HepG2 (cell line): Measurements from ENCODE around the gene GGT1. TPM values are rescaled to one million over a fixed set of nuclear protein-coding genes. Genes with fewer than 3 reads are reported as not detected.

Experiments used
- ATAC-seq: fragments of 200-7000 bp; cut with Tn5 transposase; 3 replicates; pipeline ENCODE4 v1.9.1; 2020; ENCODE audit warnings: mild to moderate bottlenecking, moderate library complexity
- BruUV-seq: library from RNA; stranded (reverse); fragments of 400-500 nt; replicated peaks from 2 replicates; lab custom pipeline; 2021; lab: Mats Ljungman, UMichigan
- CTCF ChIA-PET: fragments of 300-600 bp; formaldehyde crosslinking; extraction: SDS; loops from one replicate; lab custom pipeline; 2021; ENCODE audit warnings: low total read pairs, inconsistent platforms, low intra/inter-chr PET ratio; lab: Yijun Ruan, JAX
- POLR2A ChIA-PET: fragments of 350-600 bp; sonication (Branson Sonifier 250); formaldehyde crosslinking; loops from one replicate; lab custom pipeline; 2020; ENCODE audit warnings: antibody characterized with exemption, inconsistent platforms; lab: Yijun Ruan, JAX
- DNase-seq: peaks from one replicate; pipeline ENCODE4 v3.0.0-alpha.2; 2015; ENCODE audit warnings: low spot score
- FAIRE-seq: peaks from 3 replicates; lab custom pipeline; 2011; peaks lifted over from hg19 to GRCh38; lab: Jason Lieb, UNC
- H2AFZ ChIP-seq: one replicate; pipeline ENCODE4 v1.6.1; 2011; ENCODE audit warnings: low read length, inconsistent platforms
- H3K27ac ChIP-seq: fragments of 300-600 bp; 3 replicates; pipeline ENCODE4 v1.8.0; 2011; ENCODE audit warnings: mixed run types, mild to moderate bottlenecking, mixed read lengths, low read length, inconsistent platforms; ENCODE audit not compliant: insufficient read depth; ENCODE audit errors: extremely low read length
- H3K27me3 ChIP-seq, 2 experiments: fragments of 200-600 bp in 1 of 2; 2 replicates in 1 of 2; 3 replicates in 1 of 2; pipeline versions ENCODE4 v1.6.0 to v1.8.0; 2011; ENCODE audit warnings: low read length in 2 of 2, mild to moderate bottlenecking in 2 of 2, moderate library complexity in 2 of 2, inconsistent platforms in 1 of 2; ENCODE audit not compliant: insufficient read depth in 2 of 2, control insufficient read depth in 1 of 2
- H3K36me3 ChIP-seq, 2 experiments: fragments of 200-600 bp in 1 of 2; replicated peaks in 1 of 2; 2 replicates in 1 of 2; 3 replicates in 1 of 2; pipeline versions ENCODE4 v1.5.1 to v1.8.0; 2011; ENCODE audit warnings: low read length in 2 of 2, inconsistent platforms in 1 of 2; ENCODE audit not compliant: insufficient read depth in 2 of 2, control insufficient read depth in 1 of 2
- H3K4me1 ChIP-seq: 2 replicates; pipeline ENCODE4 v1.5.1; 2012; ENCODE audit warnings: low read length, inconsistent platforms; ENCODE audit not compliant: insufficient read depth
- H3K4me2 ChIP-seq: 2 replicates; pipeline ENCODE4 v1.6.0; 2011; ENCODE audit warnings: low read depth, low read length, inconsistent platforms
- H3K4me3 ChIP-seq, 3 experiments: fragments of 200-600 bp in 1 of 3; sonication (generic), shearing (Covaris generic) in 1 of 3; replicated peaks in 1 of 3; 2 replicates each; pipeline ENCODE4 v1.5.1; 2011 to 2016; ENCODE audit warnings: low read length in 3 of 3, inconsistent platforms in 2 of 3, low read depth in 2 of 3, mild to moderate bottlenecking in 2 of 3, control low read depth in 1 of 3, mixed read lengths in 1 of 3; ENCODE audit not compliant: insufficient read depth in 1 of 3
- H3K79me2 ChIP-seq: one replicate; pipeline ENCODE4 v1.6.1; 2011; ENCODE audit warnings: low read length, inconsistent platforms; ENCODE audit not compliant: insufficient read depth
- H3K9ac ChIP-seq: 2 replicates; pipeline ENCODE4 v1.6.0; 2011; ENCODE audit warnings: mild to moderate bottlenecking, low read depth, low read length, inconsistent platforms; ENCODE audit not compliant: insufficient read depth
- H3K9me3 ChIP-seq: 2 replicates; pipeline ENCODE4 v1.5.1; 2012; ENCODE audit warnings: mild to moderate bottlenecking, low read length
- H4K20me1 ChIP-seq: 2 replicates; pipeline ENCODE4 v1.6.0; 2011; ENCODE audit warnings: inconsistent platforms, mild to moderate bottlenecking, low read length, moderate library complexity; ENCODE audit not compliant: insufficient read depth
- BRCA1 ChIP-seq: sonication (generic); formaldehyde crosslinking; IDR thresholded peaks from 2 replicates; pipeline ENCODE4 v1.4.0; 2020; ENCODE audit warnings: missing genetic modification reagents
- CBX2 ChIP-seq, 2 experiments: fragments of 200-600 bp in 1 of 2; sonication (generic); formaldehyde crosslinking in 1 of 2; IDR thresholded peaks; 2 replicates each; pipeline versions ENCODE4 v1.7.0 to v1.8.1; 2018 to 2022; ENCODE audit warnings: low read depth in 2 of 2, low read length in 1 of 2, mild to moderate bottlenecking in 1 of 2, missing genetic modification reagents in 1 of 2
- KAT7 ChIP-seq: IDR thresholded peaks from 2 replicates; pipeline ENCODE4 v1.6.1; 2018; ENCODE audit warnings: borderline replicate concordance, missing compliant biosample characterization
- KMT2B ChIP-seq: IDR thresholded peaks from 2 replicates; pipeline ENCODE4 v1.6.1; 2016; ENCODE audit warnings: missing genetic modification reagents, missing compliant biosample characterization
- PITX1 ChIP-seq: sonication (generic); formaldehyde crosslinking; IDR thresholded peaks from 2 replicates; pipeline ENCODE4 v1.5.1; 2020; ENCODE audit warnings: mild to moderate bottlenecking, missing genetic modification reagents
- RBFOX2 ChIP-seq: fragments of 200-400 bp; formaldehyde crosslinking; IDR thresholded peaks from 2 replicates; pipeline ENCODE4 v1.6.1; 2017; ENCODE audit warnings: low read depth, mild to moderate bottlenecking, low read length
- RBM39 ChIP-seq: fragments of 200-400 bp; formaldehyde crosslinking; IDR thresholded peaks from one replicate; pipeline ENCODE4 v1.6.1; 2018; ENCODE audit warnings: antibody characterized with exemption, mild to moderate bottlenecking, low read depth, low read length; ENCODE audit not compliant: poor library complexity, severe bottlenecking
- REL ChIP-seq: sonication (generic); formaldehyde crosslinking; conservative IDR thresholded peaks from 2 replicates; pipeline ENCODE4 v1.8.0; 2022; ENCODE audit warnings: mild to moderate bottlenecking, missing genetic modification reagents, moderate library complexity
- SMAD1 ChIP-seq: sonication (generic); formaldehyde crosslinking; IDR thresholded peaks from 2 replicates; pipeline ENCODE4 v1.4.0; 2020; ENCODE audit warnings: missing genetic modification reagents, low read depth, mild to moderate bottlenecking, borderline replicate concordance
- U2AF1 ChIP-seq: fragments of 200-400 bp; formaldehyde crosslinking; optimal IDR thresholded peaks from 2 replicates; pipeline ENCODE3; 2017; ENCODE audit warnings: mild to moderate bottlenecking, low read depth, low read length
- ZC3H13 ChIP-seq: sonication (generic); formaldehyde crosslinking; IDR thresholded peaks from 2 replicates; pipeline ENCODE4 v1.8.1; 2023; ENCODE audit warnings: mild to moderate bottlenecking, missing genetic modification reagents, moderate library complexity
- ZNF326 ChIP-seq: sonication (generic); formaldehyde crosslinking; IDR thresholded peaks from 2 replicates; pipeline ENCODE4 v1.4.0; 2020; ENCODE audit warnings: missing genetic modification reagents, borderline replicate concordance
- ZNF543 ChIP-seq: sonication (generic); formaldehyde crosslinking; IDR thresholded peaks from 2 replicates; pipeline ENCODE4 v1.4.0; 2020; ENCODE audit warnings: mild to moderate bottlenecking, missing genetic modification reagents
- ZNF670 ChIP-seq: sonication (generic); formaldehyde crosslinking; IDR thresholded peaks from 2 replicates; pipeline ENCODE4 v1.8.0; 2022; ENCODE audit warnings: mild to moderate bottlenecking, missing genetic modification reagents, borderline replicate concordance
- ZNF788 ChIP-seq: sonication (generic); formaldehyde crosslinking; IDR thresholded peaks from 2 replicates; pipeline ENCODE4 v1.5.0; 2020; ENCODE audit warnings: mild to moderate bottlenecking, missing genetic modification reagents, borderline replicate concordance
- WGBS: methylation state at CpG from one replicate; pipeline ENCODE4 v1.1.6; 2017; ENCODE audit warnings: low lambda C conversion rate; 5-methylcytosine and 5-hydroxymethylcytosine counted together
- in situ Hi-C: cut with HindIII; loops from 2 replicates; pipeline ENCODE4 v1.10.0; 2017; ENCODE audit warnings: low pct_unique_long_range_greater_than_20kb; ENCODE audit not compliant: extremely low pct_ligation_motif_present
- intact Hi-C: fragments of 100-400 bp; cut with micrococcal nuclease; formaldehyde crosslinking; loops from one replicate; pipeline ENCODE4 v1.10.0; 2022; ENCODE audit not compliant: unreplicated experiment
- polyA plus RNA-seq, 8 experiments: library from polyadenylated mRNA; depleted of rRNA in 3 of 8; stranded (reverse) in 7 of 8; unstranded in 1 of 8; fragments of >200 nt; fragmentation: Illumina TruSeq in 4 of 8; extraction: Trizol in 4 of 8; gene quantifications; 2 replicates each; pipeline versions ENCODE4 v1.2.1 to v1.2.3, GENCODE V29; 2011 to 2016; ENCODE audit warnings: low read depth in 4 of 8, missing spikeins in 1 of 8, mixed read lengths in 1 of 8; ENCODE audit not compliant: insufficient read depth in 1 of 8
- total RNA-seq, 5 experiments: library from RNA; depleted of rRNA; stranded (reverse); fragments of >200 nt; fragmentation: Illumina TruSeq; extraction: Trizol; gene quantifications; 2 replicates each; pipeline ENCODE4 v1.2.3, GENCODE V29; 2016; ENCODE audit warnings: low read depth in 1 of 5
- TF ChIP-seq, protein P1 (sequence below): sonication (generic); formaldehyde crosslinking; IDR thresholded peaks from 2 replicates; pipeline ENCODE4 v1.4.0; 2020; ENCODE audit warnings: mild to moderate bottlenecking, missing genetic modification reagents
- TF ChIP-seq, protein P2 (sequence below): sonication (generic); formaldehyde crosslinking; IDR thresholded peaks from 2 replicates; pipeline ENCODE4 v1.4.0; 2020; ENCODE audit warnings: missing genetic modification reagents

The GGT1 gene
- total and polyA plus RNA-seq, 2 of the 13 experiments (the other 11 are each of a cell fraction or from before 2014, with no cell fraction given), result 29.9 to 103 TPM

DNA sequence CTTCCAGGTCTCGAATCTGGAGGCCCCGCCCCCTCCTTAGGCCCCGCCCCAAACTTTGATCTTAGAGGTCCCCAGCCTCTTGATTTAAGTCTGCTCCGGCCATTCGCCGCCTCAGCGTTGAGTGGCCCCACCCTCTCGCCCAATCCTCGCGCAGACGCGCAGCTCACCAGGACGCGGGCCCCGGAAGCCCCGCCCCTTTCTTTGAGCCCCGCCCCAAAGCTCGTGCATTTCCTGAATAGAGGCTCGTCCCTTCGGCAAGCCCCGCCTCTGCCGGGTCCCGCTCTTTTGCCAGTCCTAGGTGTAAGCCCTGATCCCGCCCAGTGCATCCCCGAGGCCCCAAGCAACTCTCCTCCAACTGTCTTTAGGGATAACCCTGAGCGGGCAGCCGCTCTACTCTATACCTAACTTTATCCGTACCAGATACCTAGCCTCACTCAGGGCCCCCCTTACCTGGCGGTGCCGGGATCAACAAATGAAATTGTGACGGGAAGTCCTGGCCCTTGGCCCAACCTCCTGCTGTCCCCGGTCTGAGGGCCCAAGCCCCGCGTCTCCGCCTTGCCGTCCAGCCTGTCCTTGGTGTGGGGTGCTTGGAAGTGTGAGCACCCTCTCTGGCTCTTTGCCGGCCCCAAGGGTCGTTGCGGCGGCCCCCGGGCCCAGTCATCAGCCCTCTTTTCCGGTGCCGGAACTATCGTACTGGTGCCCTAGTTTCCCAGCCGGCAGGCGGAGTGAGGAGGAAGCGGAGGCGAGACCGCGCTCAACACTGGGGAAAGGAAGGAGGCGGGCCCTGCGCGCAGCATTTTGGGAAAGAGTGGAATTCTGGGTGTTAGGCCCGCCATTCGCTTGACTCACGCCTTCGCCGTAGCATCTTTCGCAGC, 47.6 kb upstream of the GGT1 start, which contains the start of gene SNRPD3:
Gene SNRPD3, plus strand, starts transcription at position 835 of the 875 bp plus-strand sequence. CDS start 1,676 bp downstream, outside the sequence.
- peak within 1 kb of the TSS; percentile 98 for H3K9ac ChIP-seq
- BruUV-seq, result no TSS peak
- H3K27me3 ChIP-seq, result no peaks in the 10 kb centered on the region; a peak in 1 of 5 replicates
- ChIA-PET CTCF (no interaction called here), POLR2A (interaction anchor here (0.7 to 9.3 kb wide), 21 partner anchors 9 to 1376 kb away, joined by 3 to 138 read pairs (median 5); partner anchors contain the start of genes GGT1, LRRC75B, MIF and SUSD2)
- peaks cover 16% of the 10 kb centered on the region for H4K20me1 ChIP-seq
- peak within 1 kb of the TSS; percentile 99 for H3K4me2 ChIP-seq
- in situ Hi-C loops, result loop anchor here (5.0 kb wide), 1 partner anchor 37 kb away; the partner anchor contains the start of gene LRRC75B
- H3K4me3 ChIP-seq, result peak within 1 kb of the TSS; percentile 89 to 97 (median 91)
- H3K9me3 ChIP-seq, result no peaks in the 10 kb centered on the region
- no peak within 1 kb of the TSS for H2AFZ ChIP-seq
- DNase-seq (peak; percentile 96), FAIRE-seq (peak; percentile 56), ATAC-seq (peak; percentile 82)
- H3K27ac ChIP-seq, result peak within 1 kb of the TSS; percentile 93
- peaks cover 71% of the 10 kb centered on the region for H3K4me1 ChIP-seq
- under 1% methylated on average over 37 of the region's 59 CpGs for WGBS
- intact Hi-C loops, result no loop called here
- H3K36me3 ChIP-seq, result peaks cover 16 to 23% of the 10 kb centered on the region in 2 experiments
- H3K79me2 ChIP-seq, result peaks cover 79% of the 10 kb centered on the region
- peak; percentile 94 for TF ChIP-seq U2AF1
- no peak for TF ChIP-seq REL (CRISPR knock-in tag)
- peak; percentile 86 for TF ChIP-seq RBFOX2
- TF ChIP-seq ZNF543 (CRISPR knock-in tag), result peak; percentile 66
- no peak for TF ChIP-seq PITX1 (CRISPR knock-in tag)
- 0 out of 2 replicates have a peak, but pooled peaks have one; percentile 42 for TF ChIP-seq BRCA1 (CRISPR knock-in tag)
- no peak for TF ChIP-seq ZNF326 (CRISPR knock-in tag)
- no peak for TF ChIP-seq ZC3H13 (CRISPR knock-in tag)
- TF ChIP-seq ZNF670 (CRISPR knock-in tag), result peak; percentile 90
- TF ChIP-seq CBX2 (IDR thresholded peaks at IDR 0.05; ENCODE audit: low read depth, low read length), result no peak; the same call in 1 of the 2 replicates
- no peak for TF ChIP-seq CBX2 (CRISPR knock-in tag; IDR thresholded peaks at IDR 0.05; ENCODE audit: low read depth)
- peak; percentile 91; the same call in 1 of the 2 replicates for TF ChIP-seq ZNF788
- TF ChIP-seq KMT2B (CRISPR knock-in tag), result peak; percentile 95
- 0 out of 2 replicates have a peak, but pooled peaks have one; percentile 72 for TF ChIP-seq SMAD1 (CRISPR knock-in tag)
- TF ChIP-seq, protein P1, sequence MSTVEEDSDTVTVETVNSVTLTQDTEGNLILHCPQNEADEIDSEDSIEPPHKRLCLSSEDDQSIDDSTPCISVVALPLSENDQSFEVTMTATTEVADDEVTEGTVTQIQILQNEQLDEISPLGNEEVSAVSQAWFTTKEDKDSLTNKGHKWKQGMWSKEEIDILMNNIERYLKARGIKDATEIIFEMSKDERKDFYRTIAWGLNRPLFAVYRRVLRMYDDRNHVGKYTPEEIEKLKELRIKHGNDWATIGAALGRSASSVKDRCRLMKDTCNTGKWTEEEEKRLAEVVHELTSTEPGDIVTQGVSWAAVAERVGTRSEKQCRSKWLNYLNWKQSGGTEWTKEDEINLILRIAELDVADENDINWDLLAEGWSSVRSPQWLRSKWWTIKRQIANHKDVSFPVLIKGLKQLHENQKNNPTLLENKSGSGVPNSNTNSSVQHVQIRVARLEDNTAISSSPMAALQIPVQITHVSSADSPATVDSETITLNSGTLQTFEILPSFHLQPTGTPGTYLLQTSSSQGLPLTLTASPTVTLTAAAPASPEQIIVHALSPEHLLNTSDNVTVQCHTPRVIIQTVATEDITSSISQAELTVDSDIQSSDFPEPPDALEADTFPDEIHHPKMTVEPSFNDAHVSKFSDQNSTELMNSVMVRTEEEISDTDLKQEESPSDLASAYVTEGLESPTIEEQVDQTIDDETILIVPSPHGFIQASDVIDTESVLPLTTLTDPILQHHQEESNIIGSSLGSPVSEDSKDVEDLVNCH (CRISPR knock-in tag), result no peak
- TF ChIP-seq, protein P2, sequence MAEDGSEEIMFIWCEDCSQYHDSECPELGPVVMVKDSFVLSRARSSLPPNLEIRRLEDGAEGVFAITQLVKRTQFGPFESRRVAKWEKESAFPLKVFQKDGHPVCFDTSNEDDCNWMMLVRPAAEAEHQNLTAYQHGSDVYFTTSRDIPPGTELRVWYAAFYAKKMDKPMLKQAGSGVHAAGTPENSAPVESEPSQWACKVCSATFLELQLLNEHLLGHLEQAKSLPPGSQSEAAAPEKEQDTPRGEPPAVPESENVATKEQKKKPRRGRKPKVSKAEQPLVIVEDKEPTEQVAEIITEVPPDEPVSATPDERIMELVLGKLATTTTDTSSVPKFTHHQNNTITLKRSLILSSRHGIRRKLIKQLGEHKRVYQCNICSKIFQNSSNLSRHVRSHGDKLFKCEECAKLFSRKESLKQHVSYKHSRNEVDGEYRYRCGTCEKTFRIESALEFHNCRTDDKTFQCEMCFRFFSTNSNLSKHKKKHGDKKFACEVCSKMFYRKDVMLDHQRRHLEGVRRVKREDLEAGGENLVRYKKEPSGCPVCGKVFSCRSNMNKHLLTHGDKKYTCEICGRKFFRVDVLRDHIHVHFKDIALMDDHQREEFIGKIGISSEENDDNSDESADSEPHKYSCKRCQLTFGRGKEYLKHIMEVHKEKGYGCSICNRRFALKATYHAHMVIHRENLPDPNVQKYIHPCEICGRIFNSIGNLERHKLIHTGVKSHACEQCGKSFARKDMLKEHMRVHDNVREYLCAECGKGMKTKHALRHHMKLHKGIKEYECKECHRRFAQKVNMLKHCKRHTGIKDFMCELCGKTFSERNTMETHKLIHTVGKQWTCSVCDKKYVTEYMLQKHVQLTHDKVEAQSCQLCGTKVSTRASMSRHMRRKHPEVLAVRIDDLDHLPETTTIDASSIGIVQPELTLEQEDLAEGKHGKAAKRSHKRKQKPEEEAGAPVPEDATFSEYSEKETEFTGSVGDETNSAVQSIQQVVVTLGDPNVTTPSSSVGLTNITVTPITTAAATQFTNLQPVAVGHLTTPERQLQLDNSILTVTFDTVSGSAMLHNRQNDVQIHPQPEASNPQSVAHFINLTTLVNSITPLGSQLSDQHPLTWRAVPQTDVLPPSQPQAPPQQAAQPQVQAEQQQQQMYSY (CRISPR knock-in tag), result no peak; the same call in 1 of the 2 replicates
- TF ChIP-seq KAT7 (CRISPR knock-in tag), result peak; percentile 79; the same call in 1 of the 2 replicates
- TF ChIP-seq RBM39, result no peak
